Stomach (tissue), 4 donors: ENCODE data around the gene SPSB3.

Source experiments
- CTCF ChIP-seq, 7 experiments: fragments of 450-650 bp in 4 of 7; fragments of 200-600 bp in 3 of 7; sonication (generic) in 3 of 7; IDR thresholded peaks; one replicate each; pipeline ENCODE4 v1.5.1; 2016 to 2019; ENCODE audit warnings: antibody characterized with exemption in 7 of 7, control low read depth in 2 of 7, mild to moderate bottlenecking in 1 of 7
- EP300 ChIP-seq: sonication (generic); formaldehyde crosslinking; IDR thresholded peaks from one replicate; pipeline ENCODE4 v1.6.1; 2017; ENCODE audit warnings: antibody characterized with exemption
- POLR2A ChIP-seq, 4 donors: fragments of 450-650 bp; IDR thresholded peaks; one replicate each; pipeline ENCODE4 v1.6.1; 2016; ENCODE audit warnings: antibody characterized with exemption in 4 of 4, control low read depth in 2 of 4, mild to moderate bottlenecking in 1 of 4, moderate library complexity in 1 of 4
- POLR2AphosphoS5 ChIP-seq, 3 donors: sonication (generic); formaldehyde crosslinking; IDR thresholded peaks; one replicate each; pipeline ENCODE4 v1.6.1; 2016; ENCODE audit warnings: antibody characterized with exemption in 3 of 3

GRCh38 chr16:1820946-1821290 lies 38.5 kb upstream of the SPSB3 start:
- TF ChIP-seq CTCF (IDR thresholded peaks at IDR 0.05) (no peak), POLR2A (IDR thresholded peaks at IDR 0.05) (no peak), POLR2AphosphoS5 (IDR thresholded peaks at IDR 0.05) (no peak), EP300 (no peak)
